ENCODE results near the gene SSBP4.

SSBP4 gene

GRCh38 chr19:18473003-18473705 lies 54.0 kb downstream of the SSBP4 start:
- DNase-seq: no peak

GRCh38 chr19:18473706-18474087 lies 54.5 kb downstream of the SSBP4 start:
- DNase-seq: no peak

- DNase-seq: no peak
Observed at GRCh38 chr19:18474366-18474887, 55.2 kb downstream of the SSBP4 start.

GRCh38 chr19:18475004-18475453 lies 55.8 kb downstream of the SSBP4 start:
- no peak for DNase-seq

GRCh38 chr19:18475762-18476331 lies 56.6 kb downstream of the SSBP4 start:
- DNase-seq: no peak

- DNase-seq: no peak
Observed at GRCh38 chr19:18476507-18477041, 57.4 kb downstream of the SSBP4 start.

GRCh38 chr19:18477042-18477779 lies 58.0 kb downstream of the SSBP4 start:
- DNase-seq: no peak

GRCh38 chr19:18477974-18478373 lies 58.8 kb downstream of the SSBP4 start:
- DNase-seq: no peak

- no peak for DNase-seq
Observed at GRCh38 chr19:18478545-18479311, 59.5 kb downstream of the SSBP4 start.

GRCh38 chr19:18480006-18480691 lies 61.0 kb downstream of the SSBP4 start:
- DNase-seq: no peak

- DNase-seq: no peak
Observed at GRCh38 chr19:18481505-18482222, 62.5 kb downstream of the SSBP4 start.

- DNase-seq: peak; percentile 51
Observed at GRCh38 chr19:18483119-18483890, 64.1 kb downstream of the SSBP4 start.

All from NCI-H1436 (cell line).